Right ventricle myocardium superior (tissue), 1 donor: Measurements from ENCODE around the gene ANAPC7. TPM values are rescaled to one million over a fixed set of nuclear protein-coding genes. Genes with fewer than 3 reads are reported as not detected.
A peak's percentile ranks its signal among the peaks of the same experiment; 100 is the strongest.
"Not testable (repeated sequence)": the region's sequence is repeated elsewhere in the genome, so short reads cannot be mapped to it uniquely, and the experiment has no call there.

Source experiments
- ATAC-seq: fragments of 200-7000 bp; cut with Tn5 transposase; one replicate; pipeline ENCODE4 v1.9.1; 2020; ENCODE audit warnings: mild to moderate bottlenecking; ENCODE audit not compliant: poor library complexity
- DNase-seq: peaks from one replicate; pipeline ENCODE4 v3.0.0-alpha.2; 2020
- intact Hi-C: fragments of 100-400 bp; cut with DNase I; formaldehyde crosslinking; loops from one replicate; pipeline ENCODE4 v1.11.2; 2022
- long read RNA-seq: library from polyadenylated mRNA; unstranded; transcript quantifications from one replicate; pipeline ENCODE4 v2.0.0, GENCODE V29; 2021
- total RNA-seq: library from RNA; stranded (reverse); fragmentation: NEBNext Ultra II Directional; extraction: Animal tissue kit (Norgen Biotek cat#: 25700); gene quantifications from one replicate; pipeline ENCODE4 v1.2.1, GENCODE V29; 2021
- donor health status: DM: no; HTN: yes; CAD: no; lungs with severe emphysema.

Gene ANAPC7
- total RNA-seq: 32.6 TPM
- long read RNA-seq, transcript ANAPC7-203 (11 exons, 3,045 nt): major isoform, 69 of 98 reads
- long read RNA-seq, transcript ANAPC7-201 (10 exons, 2,200 nt): minor isoform, 6 of 98 reads
- long read RNA-seq, partial matches to known transcripts: 2 of 98 reads
- long read RNA-seq, other reads (novel, unspliced or antisense): 20 of 98 reads

GRCh38 chr12:110403146-110403975 lies at the start of gene ANAPC7:
Gene ANAPC7 (minus strand): TSS chr12:110403708. CDS start chr12:110403627, 81 bp downstream.
- ATAC-seq (peak; percentile 98), DNase-seq (peak; percentile 95)
- intact Hi-C loops: no loop called here

GRCh38 chr12:110451263-110451662 lies 47.8 kb upstream of the ANAPC7 start:
- intact Hi-C loops: loop anchor here (10.0 kb wide), 1 partner anchor 434 kb away; no protein-coding TSS in a partner anchor
- DNase-seq (no peak), ATAC-seq (no peak)

- DNase-seq (peak; percentile 98), ATAC-seq (peak; percentile 100)
- intact Hi-C loops: loop anchor here (10.0 kb wide), 1 partner anchor 435 kb away; no protein-coding TSS in a partner anchor
Measured at GRCh38 chr12:110449799-110450497, 46.4 kb upstream of the ANAPC7 start, which contains the start of gene ARPC3. Gene ARPC3 (minus strand): TSS chr12:110450337. CDS start chr12:110450260, 77 bp downstream.

- intact Hi-C loops: no loop called here
- ATAC-seq (no peak), DNase-seq (no peak)
Measured at GRCh38 chr12:110444455-110444854, 40.9 kb upstream of the ANAPC7 start.

GRCh38 chr12:110436231-110436630 lies 32.7 kb upstream of the ANAPC7 start:
- DNase-seq (no peak), ATAC-seq (no peak)
- intact Hi-C loops: no loop called here

- no peak for ATAC-seq
- intact Hi-C loops: loop anchor here (5.0 kb wide), 1 partner anchor 330 kb away; no protein-coding TSS in a partner anchor
- DNase-seq: no peak
Measured at GRCh38 chr12:110431957-110432587, 28.6 kb upstream of the ANAPC7 start.

- DNase-seq, ATAC-seq: not testable (repeated sequence)
- intact Hi-C loops: loop anchor here (5.0 kb wide), 1 partner anchor 327 kb away; no protein-coding TSS in a partner anchor
Measured at GRCh38 chr12:110429676-110430075, 26.2 kb upstream of the ANAPC7 start.

GRCh38 chr12:110426406-110426805 lies 22.9 kb upstream of the ANAPC7 start:
- intact Hi-C loops: no loop called here
- ATAC-seq (no peak), DNase-seq (no peak)

GRCh38 chr12:110424237-110424636 lies 20.7 kb upstream of the ANAPC7 start:
- DNase-seq (no peak), ATAC-seq (no peak)
- intact Hi-C loops: no loop called here

- DNase-seq (no peak), ATAC-seq (no peak)
- intact Hi-C loops: no loop called here
Measured at GRCh38 chr12:110421701-110422100, 18.2 kb upstream of the ANAPC7 start.

- no peak for DNase-seq
- intact Hi-C loops: no loop called here
- ATAC-seq: no peak
Measured at GRCh38 chr12:110421159-110421661, 17.7 kb upstream of the ANAPC7 start.

GRCh38 chr12:110420644-110421043 lies 17.1 kb upstream of the ANAPC7 start:
- ATAC-seq, DNase-seq, intact Hi-C loops: not testable (repeated sequence)

GRCh38 chr12:110417113-110417512 lies 13.6 kb upstream of the ANAPC7 start:
- DNase-seq, intact Hi-C loops, ATAC-seq: not testable (repeated sequence)

GRCh38 chr12:110410086-110410485 lies 6.6 kb upstream of the ANAPC7 start:
- ATAC-seq, intact Hi-C loops: not testable (repeated sequence)

GRCh38 chr12:110405126-110405662 lies 1.7 kb upstream of the ANAPC7 start:
- ATAC-seq, intact Hi-C loops, DNase-seq: not testable (repeated sequence)

More at GRCh38 chr12:110410086-110410485, 6.6 kb upstream of the ANAPC7 start:
- DNase-seq: not testable (repeated sequence)

- intact Hi-C loops: no loop called here
- ATAC-seq: peak; percentile 85
- peak; percentile 90 for DNase-seq
Measured at GRCh38 chr12:110403976-110404682, 621 bp upstream of the ANAPC7 start.

- ATAC-seq: no peak
- no peak for DNase-seq
- intact Hi-C loops: no loop called here
Measured at GRCh38 chr12:110382683-110383082, 20.8 kb downstream of the ANAPC7 start.
